GM23338 (cell line): ENCODE results near the gene SERPINB6. TPM values are rescaled to one million over a fixed set of nuclear protein-coding genes. Genes with fewer than 3 reads are reported as not detected.

Source experiments
- ATAC-seq: fragments of 200-7000 bp; cut with Tn5 transposase; 3 replicates; pipeline ENCODE4 v1.9.1; 2020
- DNase-seq: peaks from one replicate; pipeline ENCODE4 v3.0.0-alpha.2; 2015; ENCODE audit warnings: low spot score
- H2AFZ ChIP-seq: fragments of 200-600 bp; sonication (generic); 2 replicates; pipeline ENCODE4 v1.8.0; 2016; ENCODE audit warnings: antibody characterized with exemption, mild to moderate bottlenecking, moderate library complexity
- H3F3A ChIP-seq: fragments of 200-600 bp; sonication (generic); replicated peaks from 2 replicates; pipeline ENCODE4 v1.8.0; 2017; ENCODE audit warnings: antibody characterized with exemption, mixed run types, low read depth
- H3K27ac ChIP-seq: fragments of 200-600 bp; sonication (generic); 2 replicates; pipeline ENCODE4 v1.6.1; 2016; ENCODE audit warnings: low read depth
- H3K27me3 ChIP-seq: fragments of 200-600 bp; sonication (generic); 2 replicates; pipeline ENCODE4 v1.8.0; 2016; ENCODE audit warnings: mild to moderate bottlenecking, mixed run types, moderate library complexity; ENCODE audit not compliant: insufficient read depth
- H3K36me3 ChIP-seq: fragments of 200-600 bp; sonication (generic); 2 replicates; pipeline ENCODE4 v1.8.0; 2016; ENCODE audit warnings: mild to moderate bottlenecking; ENCODE audit not compliant: insufficient read depth
- H3K4me1 ChIP-seq: fragments of 200-600 bp; sonication (generic); 2 replicates; pipeline ENCODE4 v1.8.0; 2016; ENCODE audit warnings: mild to moderate bottlenecking, moderate library complexity; ENCODE audit not compliant: insufficient read depth
- H3K4me2 ChIP-seq: fragments of 200-600 bp; sonication (generic); 2 replicates; pipeline ENCODE4 v1.7.1; 2017; ENCODE audit warnings: mixed run types
- H3K4me3 ChIP-seq: fragments of 200-600 bp; sonication (generic); 2 replicates; pipeline ENCODE4 v1.6.1; 2016; ENCODE audit warnings: mixed run types
- H3K79me2 ChIP-seq: fragments of 200-600 bp; sonication (generic); replicated peaks from 2 replicates; pipeline ENCODE4 v1.8.0; 2017; ENCODE audit warnings: mild to moderate bottlenecking; ENCODE audit not compliant: insufficient read depth
- H3K9me2 ChIP-seq: fragments of 200-600 bp; sonication (generic); 2 replicates; pipeline ENCODE4 v1.8.0; 2017; ENCODE audit not compliant: insufficient read depth
- H4K20me1 ChIP-seq: fragments of 200-600 bp; sonication (generic); replicated peaks from 2 replicates; pipeline ENCODE4 v1.8.0; 2017; ENCODE audit warnings: mild to moderate bottlenecking; ENCODE audit not compliant: insufficient read depth
- H3K27ac Mint-ChIP-seq: 2 replicates; pipeline ENCODE4 v1.8.0; 2020; ENCODE audit warnings: inconsistent platforms, mild to moderate bottlenecking, moderate library complexity, mixed read lengths
- H3K27me3 Mint-ChIP-seq: 3 replicates; pipeline ENCODE4 v1.8.0; 2022; ENCODE audit warnings: low read depth, mild to moderate bottlenecking, moderate library complexity, mixed read lengths, inconsistent platforms; ENCODE audit not compliant: insufficient read depth, poor library complexity
- H3K36me3 Mint-ChIP-seq: 3 replicates; pipeline ENCODE4 v1.8.0; 2021; ENCODE audit warnings: low read depth, mild to moderate bottlenecking, inconsistent platforms, moderate library complexity, mixed read lengths
- H3K4me1 Mint-ChIP-seq: 3 replicates; pipeline ENCODE4 v1.8.0; 2020; ENCODE audit warnings: mild to moderate bottlenecking, inconsistent platforms, mixed read lengths
- H3K4me3 Mint-ChIP-seq: 3 replicates; pipeline ENCODE4 v1.8.0; 2021; ENCODE audit warnings: moderate library complexity, mild to moderate bottlenecking, inconsistent platforms, mixed read lengths
- H3K9me3 Mint-ChIP-seq: 3 replicates; pipeline ENCODE4 v1.8.0; 2020; ENCODE audit warnings: moderate library complexity, mild to moderate bottlenecking, inconsistent platforms, mixed read lengths
- CREB1 ChIP-seq: fragments of 250-450 bp; sonication (Bioruptor Pico); IDR thresholded peaks from 2 replicates; pipeline ENCODE4 v1.5.0; 2020; ENCODE audit warnings: low read depth, mild to moderate bottlenecking, moderate library complexity
- CTCF ChIP-seq, 2 experiments: fragments of 200-600 bp in 1 of 2; sonication (generic) in 1 of 2; conservative IDR thresholded peaks; 2 replicates each; pipeline versions ENCODE4 v1.5.1 to v1.6.1; 2016 to 2017; ENCODE audit warnings: antibody characterized with exemption in 2 of 2, low read depth in 2 of 2, mild to moderate bottlenecking in 2 of 2, moderate library complexity in 1 of 2
- ETS1 ChIP-seq: IDR thresholded peaks from 2 replicates; pipeline ENCODE4 v1.6.1; 2016; ENCODE audit warnings: antibody characterized with exemption
- EZH2 ChIP-seq: fragments of 200-600 bp; sonication (generic); IDR thresholded peaks from one replicate; pipeline ENCODE4 v1.8.0; 2017; ENCODE audit warnings: antibody characterized with exemption, mild to moderate bottlenecking, low read depth; ENCODE audit not compliant: unreplicated experiment
- EZH2phosphoT487 ChIP-seq: fragments of 200-600 bp; sonication (generic); IDR thresholded peaks from one replicate; pipeline ENCODE4 v1.8.1; 2018; ENCODE audit warnings: antibody characterized with exemption; ENCODE audit not compliant: unreplicated experiment
- JUNB ChIP-seq: IDR thresholded peaks from one replicate; pipeline ENCODE4 v1.6.1; 2016; ENCODE audit warnings: antibody characterized with exemption; ENCODE audit not compliant: unreplicated experiment
- NANOG ChIP-seq: IDR thresholded peaks from 2 replicates; pipeline ENCODE4 v1.6.1; 2016; ENCODE audit warnings: antibody characterized with exemption, borderline replicate concordance
- POLR2AphosphoS5 ChIP-seq: IDR thresholded peaks from 2 replicates; pipeline ENCODE4 v1.6.1; 2016; ENCODE audit warnings: antibody characterized with exemption, low read depth
- REST ChIP-seq: IDR thresholded peaks from one replicate; pipeline ENCODE4 v1.6.1; 2018; ENCODE audit warnings: antibody characterized with exemption; ENCODE audit not compliant: unreplicated experiment
- STAT1 ChIP-seq: IDR thresholded peaks from one replicate; pipeline ENCODE4 v1.6.1; 2016; ENCODE audit warnings: antibody characterized with exemption; ENCODE audit not compliant: unreplicated experiment
- ZNF114 ChIP-seq: fragments of 250-450 bp; sonication (Bioruptor Pico); IDR thresholded peaks from 2 replicates; pipeline ENCODE4 v1.5.0; 2020; ENCODE audit warnings: mild to moderate bottlenecking, moderate library complexity
- ZNF331 ChIP-seq: fragments of 250-450 bp; sonication (Bioruptor Pico); IDR thresholded peaks from 2 replicates; pipeline ENCODE4 v1.5.0; 2020; ENCODE audit warnings: low read depth, mild to moderate bottlenecking, moderate library complexity
- ZNF462 ChIP-seq: fragments of 250-450 bp; sonication (Bioruptor Pico); IDR thresholded peaks from 2 replicates; pipeline ENCODE4 v1.5.0; 2020; ENCODE audit warnings: mild to moderate bottlenecking, moderate library complexity
- polyA plus RNA-seq: library from polyadenylated mRNA; unstranded; fragments of >200 nt; fragmentation: Nextera tagmentation; extraction: Ambion mirVana; gene quantifications from 2 replicates; pipeline ENCODE4 v1.2.1, GENCODE V29; 2016
- total RNA-seq: library from RNA; depleted of rRNA; stranded (reverse); fragments of >200 nt; shearing (Covaris generic); gene quantifications from 2 replicates; pipeline ENCODE4 v1.2.3, GENCODE V29; 2014

SERPINB6 gene
- total and polyA plus RNA-seq, 2 experiments from 2014 or later = 25.9 to 38.5 TPM

GRCh38 chr6:2959909-2960719 is 11.3 kb downstream of the SERPINB6 start:
- peaks cover 41% of the 10 kb centered on the region for H3K4me1 Mint-ChIP-seq
- Histone ChIP-seq H3K27me3 (no peaks in the 10 kb centered on the region), H2AFZ (no peak overlapping the region), H3K4me3 (no peak overlapping the region), H3K4me1 (peaks cover 36% of the 10 kb centered on the region), H3F3A (peaks cover 14% of the 10 kb centered on the region; the same call in 1 of the 2 replicates), H3K4me2 (peak overlapping the region; percentile 52; the same call in 1 of the 2 replicates), H3K9me2 (no peaks in the 10 kb centered on the region), H4K20me1 (no peaks in the 10 kb centered on the region), H3K27ac (peak overlapping the region; percentile 70; the same call in 1 of the 2 replicates), H3K36me3 (no peaks in the 10 kb centered on the region), H3K79me2 (no peaks in the 10 kb centered on the region)
- DNase-seq = peak; percentile 75
- no peak overlapping the region for H3K4me3 Mint-ChIP-seq
- no peak for TF ChIP-seq NANOG
- no peak for TF ChIP-seq REST
- no peak for TF ChIP-seq ZNF331 (CRISPR knock-in tag)
- no peak for TF ChIP-seq JUNB
- TF ChIP-seq CREB1 (CRISPR knock-in tag) = no peak
- no peak for TF ChIP-seq ZNF114 (CRISPR knock-in tag)
- no peak for TF ChIP-seq CTCF (conservative IDR thresholded peaks at IDR 0.05; ENCODE audit: low read depth in 2 of 2)
- no peak for TF ChIP-seq ETS1
- no peak for TF ChIP-seq STAT1
- no peak for TF ChIP-seq POLR2AphosphoS5
- no peak for TF ChIP-seq ZNF462 (CRISPR knock-in tag)
- no peak for TF ChIP-seq EZH2phosphoT487
- no peak for TF ChIP-seq EZH2
- no peak overlapping the region for H3K27ac Mint-ChIP-seq
- ATAC-seq = peak; percentile 73
- no peaks in the 10 kb centered on the region for H3K36me3 Mint-ChIP-seq
- H3K27me3 Mint-ChIP-seq = peaks cover 2% of the 10 kb centered on the region
- H3K9me3 Mint-ChIP-seq = no peaks in the 10 kb centered on the region
